Fibroblast of lung (primary cell): Measurements from ENCODE around the gene BID. TPM values are rescaled to one million over a fixed set of nuclear protein-coding genes. Genes with fewer than 3 reads are reported as not detected.

Experiments
- DNase-seq, 2 donors: peaks; one replicate each; pipeline versions ENCODE4 v3.0.0 to v3.0.0-alpha.2; 2010; ENCODE audit warnings: low read depth in 2 of 2
- H2AFZ ChIP-seq: 2 replicates; pipeline ENCODE4 v1.5.1; 2012; ENCODE audit warnings: low read length, control low read depth, inconsistent platforms
- H3K27ac ChIP-seq: 2 replicates; pipeline ENCODE4 v1.5.1; 2011; ENCODE audit warnings: low read length, control low read depth; ENCODE audit not compliant: insufficient read depth
- H3K27me3 ChIP-seq: 2 replicates; pipeline ENCODE4 v1.5.1; 2011; ENCODE audit warnings: mild to moderate bottlenecking, low read length; ENCODE audit not compliant: control insufficient read depth, insufficient read depth
- H3K36me3 ChIP-seq: 2 replicates; pipeline ENCODE4 v1.5.1; 2011; ENCODE audit warnings: low read length; ENCODE audit not compliant: control insufficient read depth, insufficient read depth
- H3K4me1 ChIP-seq: 2 replicates; pipeline ENCODE4 v1.5.1; 2011; ENCODE audit warnings: low read length; ENCODE audit not compliant: control insufficient read depth, insufficient read depth; ENCODE audit errors: extremely low read depth
- H3K4me2 ChIP-seq: 2 replicates; pipeline ENCODE4 v1.5.1; 2011; ENCODE audit warnings: low read length, control low read depth; ENCODE audit not compliant: insufficient read depth; ENCODE audit errors: extremely low read depth
- H3K4me3 ChIP-seq, 4 experiments: fragments of 200-600 bp in 1 of 4; sonication (generic) in 1 of 4; replicated peaks in 1 of 4; 2 replicates each; pipeline ENCODE4 v1.5.1; 2011 to 2016; ENCODE audit warnings: low read length in 4 of 4, low read depth in 3 of 4, mild to moderate bottlenecking in 3 of 4, control low read depth in 2 of 4, inconsistent platforms in 1 of 4, mixed read lengths in 1 of 4; ENCODE audit not compliant: insufficient read depth in 1 of 4; ENCODE audit errors: control extremely low read depth in 1 of 4
- H3K79me2 ChIP-seq: 2 replicates; pipeline ENCODE4 v1.5.1; 2012; ENCODE audit warnings: mild to moderate bottlenecking, low read length, inconsistent platforms; ENCODE audit not compliant: control insufficient read depth, insufficient read depth
- H3K9ac ChIP-seq: 2 replicates; pipeline ENCODE4 v1.5.1; 2011; ENCODE audit warnings: mild to moderate bottlenecking, low read length, control low read depth; ENCODE audit not compliant: insufficient read depth
- H3K9me3 ChIP-seq: 2 replicates; pipeline ENCODE4 v1.5.1; 2012; ENCODE audit warnings: low read depth, low read length; ENCODE audit not compliant: control insufficient read depth, insufficient read depth
- H4K20me1 ChIP-seq: 2 replicates; pipeline ENCODE4 v1.5.1; 2011; ENCODE audit warnings: low read length; ENCODE audit not compliant: control insufficient read depth, insufficient read depth; ENCODE audit errors: extremely low read depth
- CTCF ChIP-seq, 2 donors: IDR thresholded peaks in 1 of 2; conservative IDR thresholded peaks in 1 of 2; 1 replicate in 1 of 2; 2 replicates in 1 of 2; pipeline ENCODE4 v1.5.1; 2011 to 2012; ENCODE audit warnings: low read length in 2 of 2, control low read depth in 1 of 2, inconsistent platforms in 1 of 2, low read depth in 1 of 2, mild to moderate bottlenecking in 1 of 2
- EZH2 ChIP-seq: IDR thresholded peaks from 2 replicates; pipeline ENCODE4 v1.5.1; 2012; ENCODE audit warnings: low read length, control low read depth, mild to moderate bottlenecking; ENCODE audit errors: missing control alignments
- polyA plus RNA-seq, 2 donors: library from polyadenylated mRNA; depleted of rRNA in 1 of 2; stranded (reverse) in 1 of 2; unstranded in 1 of 2; fragments of >200 nt; gene quantifications; 2 replicates each; pipeline ENCODE4 v1.2.1, GENCODE V29; 2011 to 2012; ENCODE audit warnings: missing spikeins in 1 of 2
- total RNA-seq: library from RNA; depleted of rRNA; stranded (reverse); fragments of >200 nt; gene quantifications from 2 replicates; pipeline ENCODE4 v1.2.1, GENCODE V29; 2014

BID gene
- total and polyA plus RNA-seq, 2 donors (not counting 1 experiment from before 2014, with no cell fraction given): 13.4 to 23.4 TPM

GRCh38 chr22:17822087-17822486 lies 47.8 kb upstream of the BID start:
- no peak overlapping the region for H3K4me2 ChIP-seq
- H3K27me3 ChIP-seq: no peaks in the 10 kb centered on the region
- H4K20me1 ChIP-seq: no peaks in the 10 kb centered on the region
- TF ChIP-seq CTCF (conservative IDR thresholded peaks at IDR 0.05 in 1 of 2, IDR thresholded peaks at IDR 0.05 in 1 of 2; ENCODE audit: low read depth in 1 of 2, low read length in 2 of 2): no peak
- TF ChIP-seq EZH2: no peak
- no peaks in the 10 kb centered on the region for H3K4me1 ChIP-seq
- H3K4me3 ChIP-seq: no peak overlapping the region
- DNase-seq: no peak
- H3K36me3 ChIP-seq: peaks cover 3% of the 10 kb centered on the region
- H3K27ac ChIP-seq: no peak overlapping the region
- no peaks in the 10 kb centered on the region for H3K79me2 ChIP-seq
- H2AFZ ChIP-seq: no peak overlapping the region
- no peak overlapping the region for H3K9ac ChIP-seq
- H3K9me3 ChIP-seq: no peaks in the 10 kb centered on the region

DNA sequence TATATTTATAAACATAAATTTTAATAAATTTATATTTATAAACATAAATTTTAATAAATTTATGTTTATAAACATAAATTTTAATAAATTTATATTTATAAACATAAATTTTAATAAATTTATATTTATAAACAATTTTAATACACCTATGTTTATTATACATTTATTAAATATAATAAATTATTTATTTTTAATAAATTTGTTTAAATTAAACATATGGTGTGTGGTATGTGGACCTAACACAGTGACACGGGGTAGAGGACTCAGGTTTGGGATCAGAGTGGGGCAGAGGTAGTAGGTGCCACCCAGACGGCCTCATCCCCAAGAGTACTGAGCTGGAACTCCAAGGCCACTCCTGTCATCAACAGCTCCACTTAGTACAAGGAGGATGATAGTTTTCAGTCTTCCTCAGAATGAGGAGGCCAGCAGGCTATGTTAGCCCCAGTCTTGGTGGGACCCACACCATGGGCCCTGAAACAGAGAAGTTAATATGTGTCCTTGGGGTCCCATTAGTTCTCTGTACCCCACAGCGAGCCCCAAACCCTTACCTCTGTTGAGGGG lies 46.7 kb upstream of the BID start:
- TF ChIP-seq CTCF (conservative IDR thresholded peaks at IDR 0.05 in 1 of 2, IDR thresholded peaks at IDR 0.05 in 1 of 2; ENCODE audit: low read depth in 1 of 2, low read length in 2 of 2) (no peak), EZH2 (no peak)
- Histone ChIP-seq H3K27ac (no peak overlapping the region), H3K4me1 (no peaks in the 10 kb centered on the region), H3K4me2 (no peak overlapping the region), H3K9me3 (no peaks in the 10 kb centered on the region), H4K20me1 (no peaks in the 10 kb centered on the region), H3K79me2 (no peaks in the 10 kb centered on the region), H3K9ac (no peak overlapping the region), H2AFZ (no peak overlapping the region), H3K4me3 (no peak overlapping the region), H3K36me3 (peaks cover 3% of the 10 kb centered on the region), H3K27me3 (no peaks in the 10 kb centered on the region)
- DNase-seq: no peak

DNA sequence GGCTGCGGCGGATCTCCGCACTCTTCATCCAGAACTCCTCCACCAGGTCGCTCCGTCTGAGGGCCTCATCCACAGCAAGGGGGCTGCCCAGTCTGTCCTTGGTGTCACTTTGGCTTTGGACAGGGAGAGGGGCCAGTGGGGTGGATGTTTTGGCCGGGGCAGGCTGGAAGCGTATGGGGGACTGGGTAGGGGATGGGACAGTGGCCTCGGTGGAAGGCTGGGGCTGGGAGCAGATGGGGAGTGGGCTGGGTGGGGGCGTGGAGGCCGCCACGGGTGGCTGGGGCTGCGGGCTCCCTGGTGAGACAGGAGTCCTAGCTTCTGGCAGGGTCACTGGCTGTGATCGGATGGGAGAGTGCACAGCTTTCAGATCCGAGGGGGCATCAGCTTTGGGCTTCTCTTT lies 44.4 kb upstream of the BID start:
- Histone ChIP-seq H3K9ac (no peak overlapping the region), H3K4me1 (no peaks in the 10 kb centered on the region), H3K9me3 (no peaks in the 10 kb centered on the region), H3K36me3 (peaks cover 9% of the 10 kb centered on the region), H3K79me2 (no peaks in the 10 kb centered on the region), H3K27me3 (no peaks in the 10 kb centered on the region), H3K4me2 (no peak overlapping the region), H2AFZ (no peak overlapping the region), H4K20me1 (no peaks in the 10 kb centered on the region), H3K4me3 (no peak overlapping the region), H3K27ac (no peak overlapping the region)
- TF ChIP-seq EZH2 (no peak), CTCF (conservative IDR thresholded peaks at IDR 0.05 in 1 of 2, IDR thresholded peaks at IDR 0.05 in 1 of 2; ENCODE audit: low read depth in 1 of 2, low read length in 2 of 2) (no peak)
- no peak for DNase-seq
